Neural progenitor cell (in vitro differentiated cells): ENCODE data around the gene HAO2.

ENCODE experiments used
- CTCF ChIP-seq: fragments of 200-600 bp; sonication (generic); IDR thresholded peaks from 2 replicates; pipeline ENCODE4 v1.5.1; 2017; ENCODE audit warnings: antibody characterized with exemption, mild to moderate bottlenecking
- EZH2 ChIP-seq: fragments of 200-600 bp; sonication (generic); IDR thresholded peaks from 2 replicates; pipeline ENCODE4 v1.6.1; 2017; ENCODE audit warnings: antibody characterized with exemption, mild to moderate bottlenecking, moderate library complexity
- EZH2phosphoT487 ChIP-seq: fragments of 200-600 bp; sonication (generic); IDR thresholded peaks from 2 replicates; pipeline ENCODE4 v1.6.1; 2017; ENCODE audit warnings: antibody characterized with exemption

GRCh38 chr1:119435052-119435451 lies 66.5 kb downstream of the HAO2 start:
- no peak for TF ChIP-seq CTCF
- TF ChIP-seq EZH2phosphoT487: no peak
- TF ChIP-seq EZH2: no peak
